Adrenal gland (tissue), 12 donors: ENCODE results near the gene DIPK1C. TPM values are rescaled to one million over a fixed set of nuclear protein-coding genes. Genes with fewer than 3 reads are reported as not detected.

Experiments
- DNase-seq, 7 donors: peaks; one replicate each; pipeline ENCODE4 v3.0.0-alpha.2; 2019 to 2020
- H3K27ac ChIP-seq, 5 donors: fragments of 200-600 bp; sonication (generic) in 4 of 5; 1 replicate in 3 of 5; 2 replicates in 2 of 5; pipeline versions ENCODE4 v1.5.1 to v1.8.0; 2016 to 2020; ENCODE audit warnings: mild to moderate bottlenecking in 1 of 5
- H3K27me3 ChIP-seq: fragments of 200-600 bp; 2 replicates; pipeline ENCODE4 v1.8.0; 2021
- H3K36me3 ChIP-seq, 2 donors: fragments of 200-600 bp; replicated peaks in 1 of 2; 1 replicate in 1 of 2; 2 replicates in 1 of 2; pipeline versions ENCODE4 v1.5.1 to v1.8.0; 2018 to 2022
- H3K4me1 ChIP-seq, 2 donors: fragments of 200-600 bp; replicated peaks in 1 of 2; 1 replicate in 1 of 2; 2 replicates in 1 of 2; pipeline versions ENCODE4 v1.5.1 to v1.8.0; 2018 to 2021
- H3K4me3 ChIP-seq, 4 donors: fragments of 200-600 bp; sonication (generic) in 3 of 4; one replicate each; pipeline ENCODE4 v1.5.1; 2016 to 2018
- H3K9me3 ChIP-seq, 3 donors: fragments of 200-600 bp; sonication (generic) in 1 of 3; replicated peaks in 1 of 3; 1 replicate in 2 of 3; 2 replicates in 1 of 3; pipeline versions ENCODE4 v1.5.1 to v1.8.0; 2016 to 2021
- POLR2A ChIP-seq, 2 donors: fragments of 450-650 bp; IDR thresholded peaks; one replicate each; pipeline ENCODE4 v1.6.1; 2017; ENCODE audit warnings: antibody characterized with exemption in 2 of 2, mild to moderate bottlenecking in 2 of 2, moderate library complexity in 1 of 2
- WGBS, 4 donors: extraction: QIAGEN DNeasy Blood & Tissue Kit in 2 of 4; methylation state at CpG; one replicate each; pipeline versions ENCODE4 v1.1.5 to v1.1.7; 2013 to 2017; 5-methylcytosine and 5-hydroxymethylcytosine counted together
- intact Hi-C, 2 donors: fragments of 100-400 bp; cut with DNase I; formaldehyde crosslinking; loops; one replicate each; pipeline versions ENCODE4 v1.14.1 to v1.15.0; 2022 to 2023
- polyA plus RNA-seq, 3 donors: library from polyadenylated mRNA; stranded (reverse); fragments of 200-250 nt in 2 of 3; fragments of 350-450 nt in 1 of 3; fragmentation: Illumina TruSeq in 1 of 3; extraction: RNeasy Lipid Tissue Mini Kit (QIAGEN cat#74804) in 1 of 3; gene quantifications; one replicate each; pipeline ENCODE4 v1.2.3, GENCODE V29; 2013 to 2014
- total RNA-seq, 9 donors: library from RNA; depleted of rRNA in 4 of 9; stranded (reverse); fragments of >200 nt in 4 of 9; fragments of 120-200 nt in 1 of 9; fragmentation: NEBNext Ultra II Directional in 1 of 9; extraction: Animal tissue kit (Norgen Biotek cat#: 25700) in 1 of 9; gene quantifications; one replicate each; pipeline versions ENCODE4 v1.1.0 to v1.2.4, GENCODE V29; 2013 to 2023
- TF ChIP-seq, protein P1 (sequence below), 6 experiments: fragments of 450-650 bp in 4 of 6; fragments of 200-600 bp in 2 of 6; sonication (generic) in 1 of 6; IDR thresholded peaks; 1 replicate in 5 of 6; 2 replicates in 1 of 6; pipeline versions ENCODE4 v1.5.1 to v1.8.0; 2016 to 2021; ENCODE audit warnings: antibody characterized with exemption in 6 of 6, mild to moderate bottlenecking in 2 of 6, moderate library complexity in 1 of 6
- donor health status: healthy with polysubstance abuse.
- donor health status: Bipolar disorder and iron deficiency.
- donor health status: DM: yes; HTN: yes; CAD: no.
- donor health status: DM: no; HTN: no; CAD: no.
- donor health status: DM: no; HTN: no; CAD: no.
- donor health status: DM: yes; HTN: yes; CAD: no.

The DIPK1C gene
- total and polyA plus RNA-seq, 12 donors = 0.17 to 0.37 (median 0.22) TPM; not detected in 9

- no peaks in the 10 kb centered on the region for H3K36me3 ChIP-seq
- no peak overlapping the region for H3K27ac ChIP-seq
- no peaks in the 10 kb centered on the region for H3K4me1 ChIP-seq
- intact Hi-C loops = no loop called here
- H3K27me3 ChIP-seq = peaks cover 3% of the 10 kb centered on the region
- no peaks in the 10 kb centered on the region for H3K9me3 ChIP-seq
- no peak for DNase-seq
- 78 to 91% (median 85%) methylated on average over 11 of the region's 11 CpGs for WGBS, 4 donors
- TF ChIP-seq, protein P1, sequence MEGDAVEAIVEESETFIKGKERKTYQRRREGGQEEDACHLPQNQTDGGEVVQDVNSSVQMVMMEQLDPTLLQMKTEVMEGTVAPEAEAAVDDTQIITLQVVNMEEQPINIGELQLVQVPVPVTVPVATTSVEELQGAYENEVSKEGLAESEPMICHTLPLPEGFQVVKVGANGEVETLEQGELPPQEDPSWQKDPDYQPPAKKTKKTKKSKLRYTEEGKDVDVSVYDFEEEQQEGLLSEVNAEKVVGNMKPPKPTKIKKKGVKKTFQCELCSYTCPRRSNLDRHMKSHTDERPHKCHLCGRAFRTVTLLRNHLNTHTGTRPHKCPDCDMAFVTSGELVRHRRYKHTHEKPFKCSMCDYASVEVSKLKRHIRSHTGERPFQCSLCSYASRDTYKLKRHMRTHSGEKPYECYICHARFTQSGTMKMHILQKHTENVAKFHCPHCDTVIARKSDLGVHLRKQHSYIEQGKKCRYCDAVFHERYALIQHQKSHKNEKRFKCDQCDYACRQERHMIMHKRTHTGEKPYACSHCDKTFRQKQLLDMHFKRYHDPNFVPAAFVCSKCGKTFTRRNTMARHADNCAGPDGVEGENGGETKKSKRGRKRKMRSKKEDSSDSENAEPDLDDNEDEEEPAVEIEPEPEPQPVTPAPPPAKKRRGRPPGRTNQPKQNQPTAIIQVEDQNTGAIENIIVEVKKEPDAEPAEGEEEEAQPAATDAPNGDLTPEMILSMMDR (IDR thresholded peaks at IDR 0.05) = no peak
- no peak for TF ChIP-seq POLR2A (IDR thresholded peaks at IDR 0.05)
- no peak overlapping the region for H3K4me3 ChIP-seq
Measured at GRCh38 chr18:74446178-74446577, 10.9 kb downstream of the DIPK1C start.

DNA sequence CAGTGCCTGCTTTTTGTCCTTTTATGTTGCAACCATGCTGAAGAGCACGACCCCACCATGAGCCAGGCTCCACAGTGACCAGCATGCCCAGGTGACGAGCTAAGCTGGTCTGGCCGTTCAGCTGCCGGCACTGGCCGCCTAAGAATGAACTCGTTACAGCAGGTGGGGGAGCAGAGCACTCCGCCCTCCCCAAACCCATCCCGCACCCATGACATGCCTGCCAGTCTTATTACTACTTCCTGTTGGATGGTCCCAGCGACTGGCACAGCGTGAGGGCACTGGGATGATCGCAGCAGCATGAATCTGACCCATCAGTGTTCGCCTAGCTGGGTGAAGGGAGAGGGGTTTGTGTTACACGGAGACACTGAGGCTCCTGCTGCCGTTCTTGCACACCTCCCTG is 11.5 kb downstream of the DIPK1C start:
- WGBS, 4 donors = 75 to 85% (median 78%) methylated on average over 13 to 14 of the region's 14 CpGs
- Histone ChIP-seq H3K9me3 (no peaks in the 10 kb centered on the region), H3K27ac (no peak overlapping the region), H3K4me1 (no peaks in the 10 kb centered on the region), H3K4me3 (no peak overlapping the region), H3K36me3 (no peaks in the 10 kb centered on the region), H3K27me3 (peaks cover 3% of the 10 kb centered on the region)
- no peak for TF ChIP-seq POLR2A (IDR thresholded peaks at IDR 0.05)
- intact Hi-C loops = no loop called here
- DNase-seq = peak in 1 of 7 donors; percentile 41

DNA sequence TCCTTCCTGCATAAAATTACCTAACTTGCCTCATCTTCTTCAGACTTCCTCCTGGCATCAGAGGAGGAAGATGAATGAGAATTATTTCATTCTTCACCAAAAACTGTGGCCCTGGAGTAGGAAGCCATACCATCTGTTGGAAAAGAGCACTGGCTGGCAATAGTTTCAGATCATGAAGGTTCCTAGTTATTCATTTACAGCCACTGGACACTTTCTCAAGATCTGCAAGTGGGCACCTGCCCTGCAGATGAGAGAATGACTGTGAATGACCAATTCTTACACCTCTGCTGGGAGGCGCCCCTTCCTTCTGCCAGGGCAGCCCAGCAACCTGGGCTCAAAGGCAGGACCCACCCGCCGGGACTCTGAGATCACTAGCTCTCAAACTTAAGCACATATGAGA is 13.0 kb downstream of the DIPK1C start:
- H3K9me3 ChIP-seq = no peaks in the 10 kb centered on the region
- H3K4me3 ChIP-seq = no peak overlapping the region
- H3K27ac ChIP-seq = no peak overlapping the region
- no peaks in the 10 kb centered on the region for H3K4me1 ChIP-seq
- TF ChIP-seq POLR2A (IDR thresholded peaks at IDR 0.05) = no peak
- TF ChIP-seq, protein P1 (IDR thresholded peaks at IDR 0.05) = no peak
- H3K36me3 ChIP-seq = no peaks in the 10 kb centered on the region
- 79 to 91% (median 82%) methylated on average over 3 of the region's 3 CpGs for WGBS, 4 donors
- intact Hi-C loops = no loop called here
- H3K27me3 ChIP-seq = peaks cover 3% of the 10 kb centered on the region
- DNase-seq = no peak

- no peak for TF ChIP-seq POLR2A (IDR thresholded peaks at IDR 0.05)
- TF ChIP-seq, protein P1 (IDR thresholded peaks at IDR 0.05) = no peak
- WGBS, 4 donors = 79 to 95% (median 91%) methylated on average over 7 to 9 of the region's 9 CpGs
- DNase-seq = no peak
- H3K9me3 ChIP-seq = no peaks in the 10 kb centered on the region
- no peaks in the 10 kb centered on the region for H3K36me3 ChIP-seq
- no peaks in the 10 kb centered on the region for H3K27me3 ChIP-seq
- no peak overlapping the region for H3K27ac ChIP-seq
- no peaks in the 10 kb centered on the region for H3K4me1 ChIP-seq
- intact Hi-C loops = no loop called here
- H3K4me3 ChIP-seq = no peak overlapping the region
Measured at GRCh38 chr18:74440808-74441427, 16.2 kb downstream of the DIPK1C start.

- Histone ChIP-seq H3K27ac (no peak overlapping the region), H3K9me3 (no peaks in the 10 kb centered on the region), H3K36me3 (no peaks in the 10 kb centered on the region), H3K27me3 (no peaks in the 10 kb centered on the region), H3K4me1 (no peaks in the 10 kb centered on the region), H3K4me3 (no peak overlapping the region)
- DNase-seq = no peak
- TF ChIP-seq POLR2A (IDR thresholded peaks at IDR 0.05) = no peak
- TF ChIP-seq, protein P1 (IDR thresholded peaks at IDR 0.05) = no peak
- intact Hi-C loops = no loop called here
- WGBS, 4 donors = 79 to 95% (median 89%) methylated on average over 6 of the region's 6 CpGs
Measured at GRCh38 chr18:74438091-74438490, 19.0 kb downstream of the DIPK1C start.
